H1 (cell line): ENCODE results near the gene ID2. TPM values are rescaled to one million over a fixed set of nuclear protein-coding genes. Genes with fewer than 3 reads are reported as not detected.

Source experiments
- polyA plus RNA-seq, 7 experiments: library from polyadenylated mRNA; depleted of rRNA in 3 of 7; stranded (reverse) in 5 of 7; unstranded in 2 of 7; fragments of >200 nt in 5 of 7; fragments of 200-250 nt in 2 of 7; gene quantifications; 1 replicate in 5 of 7; 2 replicates in 1 of 7; 4 replicates in 1 of 7; pipeline versions ENCODE4 v1.2.1 to v1.2.3, GENCODE V29; 2011 to 2013; ENCODE audit warnings: missing spikeins in 2 of 7, mixed read lengths in 2 of 7
- total RNA-seq: library from RNA; stranded (reverse); fragmentation: NEBNext Ultra II Directional; extraction: Animal tissue kit (Norgen Biotek cat#: 25700); gene quantifications from 2 replicates; pipeline ENCODE4 v1.2.1, GENCODE V29; 2021
- TF ChIP-seq, protein P1 (sequence below): fragments of 300-600 bp; sonication (generic); IDR thresholded peaks from 2 replicates; pipeline ENCODE4 v1.7.1; 2012; ENCODE audit warnings: low read length, moderate library complexity, mild to moderate bottlenecking, inconsistent platforms; ENCODE audit not compliant: insufficient replicate concordance

ID2 gene
- total and polyA plus RNA-seq, 2 of the 8 experiments (the other 6 are each of a cell fraction or from before 2014, with no cell fraction given): 36.7 to 214 TPM

DNA sequence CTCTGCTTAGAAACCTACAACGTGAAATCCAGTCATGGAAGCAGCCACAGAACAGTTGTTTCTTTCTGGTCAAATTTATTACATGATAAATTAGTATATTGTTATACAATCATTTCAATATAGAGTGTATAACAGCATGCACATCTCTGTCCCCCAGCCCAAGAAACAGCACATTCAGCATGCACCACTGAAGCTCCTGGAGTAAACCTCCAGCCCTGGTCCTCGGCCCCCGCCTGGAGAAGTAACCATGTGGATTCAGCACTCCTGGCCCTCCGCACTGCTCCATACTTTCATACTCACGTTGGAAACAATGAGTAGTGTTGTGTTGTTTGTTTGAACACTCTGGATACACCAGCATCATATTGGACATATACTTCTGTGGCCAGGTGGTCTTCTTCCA lies 15.3 kb upstream of the ID2 start (continued):
- TF ChIP-seq, protein P1, sequence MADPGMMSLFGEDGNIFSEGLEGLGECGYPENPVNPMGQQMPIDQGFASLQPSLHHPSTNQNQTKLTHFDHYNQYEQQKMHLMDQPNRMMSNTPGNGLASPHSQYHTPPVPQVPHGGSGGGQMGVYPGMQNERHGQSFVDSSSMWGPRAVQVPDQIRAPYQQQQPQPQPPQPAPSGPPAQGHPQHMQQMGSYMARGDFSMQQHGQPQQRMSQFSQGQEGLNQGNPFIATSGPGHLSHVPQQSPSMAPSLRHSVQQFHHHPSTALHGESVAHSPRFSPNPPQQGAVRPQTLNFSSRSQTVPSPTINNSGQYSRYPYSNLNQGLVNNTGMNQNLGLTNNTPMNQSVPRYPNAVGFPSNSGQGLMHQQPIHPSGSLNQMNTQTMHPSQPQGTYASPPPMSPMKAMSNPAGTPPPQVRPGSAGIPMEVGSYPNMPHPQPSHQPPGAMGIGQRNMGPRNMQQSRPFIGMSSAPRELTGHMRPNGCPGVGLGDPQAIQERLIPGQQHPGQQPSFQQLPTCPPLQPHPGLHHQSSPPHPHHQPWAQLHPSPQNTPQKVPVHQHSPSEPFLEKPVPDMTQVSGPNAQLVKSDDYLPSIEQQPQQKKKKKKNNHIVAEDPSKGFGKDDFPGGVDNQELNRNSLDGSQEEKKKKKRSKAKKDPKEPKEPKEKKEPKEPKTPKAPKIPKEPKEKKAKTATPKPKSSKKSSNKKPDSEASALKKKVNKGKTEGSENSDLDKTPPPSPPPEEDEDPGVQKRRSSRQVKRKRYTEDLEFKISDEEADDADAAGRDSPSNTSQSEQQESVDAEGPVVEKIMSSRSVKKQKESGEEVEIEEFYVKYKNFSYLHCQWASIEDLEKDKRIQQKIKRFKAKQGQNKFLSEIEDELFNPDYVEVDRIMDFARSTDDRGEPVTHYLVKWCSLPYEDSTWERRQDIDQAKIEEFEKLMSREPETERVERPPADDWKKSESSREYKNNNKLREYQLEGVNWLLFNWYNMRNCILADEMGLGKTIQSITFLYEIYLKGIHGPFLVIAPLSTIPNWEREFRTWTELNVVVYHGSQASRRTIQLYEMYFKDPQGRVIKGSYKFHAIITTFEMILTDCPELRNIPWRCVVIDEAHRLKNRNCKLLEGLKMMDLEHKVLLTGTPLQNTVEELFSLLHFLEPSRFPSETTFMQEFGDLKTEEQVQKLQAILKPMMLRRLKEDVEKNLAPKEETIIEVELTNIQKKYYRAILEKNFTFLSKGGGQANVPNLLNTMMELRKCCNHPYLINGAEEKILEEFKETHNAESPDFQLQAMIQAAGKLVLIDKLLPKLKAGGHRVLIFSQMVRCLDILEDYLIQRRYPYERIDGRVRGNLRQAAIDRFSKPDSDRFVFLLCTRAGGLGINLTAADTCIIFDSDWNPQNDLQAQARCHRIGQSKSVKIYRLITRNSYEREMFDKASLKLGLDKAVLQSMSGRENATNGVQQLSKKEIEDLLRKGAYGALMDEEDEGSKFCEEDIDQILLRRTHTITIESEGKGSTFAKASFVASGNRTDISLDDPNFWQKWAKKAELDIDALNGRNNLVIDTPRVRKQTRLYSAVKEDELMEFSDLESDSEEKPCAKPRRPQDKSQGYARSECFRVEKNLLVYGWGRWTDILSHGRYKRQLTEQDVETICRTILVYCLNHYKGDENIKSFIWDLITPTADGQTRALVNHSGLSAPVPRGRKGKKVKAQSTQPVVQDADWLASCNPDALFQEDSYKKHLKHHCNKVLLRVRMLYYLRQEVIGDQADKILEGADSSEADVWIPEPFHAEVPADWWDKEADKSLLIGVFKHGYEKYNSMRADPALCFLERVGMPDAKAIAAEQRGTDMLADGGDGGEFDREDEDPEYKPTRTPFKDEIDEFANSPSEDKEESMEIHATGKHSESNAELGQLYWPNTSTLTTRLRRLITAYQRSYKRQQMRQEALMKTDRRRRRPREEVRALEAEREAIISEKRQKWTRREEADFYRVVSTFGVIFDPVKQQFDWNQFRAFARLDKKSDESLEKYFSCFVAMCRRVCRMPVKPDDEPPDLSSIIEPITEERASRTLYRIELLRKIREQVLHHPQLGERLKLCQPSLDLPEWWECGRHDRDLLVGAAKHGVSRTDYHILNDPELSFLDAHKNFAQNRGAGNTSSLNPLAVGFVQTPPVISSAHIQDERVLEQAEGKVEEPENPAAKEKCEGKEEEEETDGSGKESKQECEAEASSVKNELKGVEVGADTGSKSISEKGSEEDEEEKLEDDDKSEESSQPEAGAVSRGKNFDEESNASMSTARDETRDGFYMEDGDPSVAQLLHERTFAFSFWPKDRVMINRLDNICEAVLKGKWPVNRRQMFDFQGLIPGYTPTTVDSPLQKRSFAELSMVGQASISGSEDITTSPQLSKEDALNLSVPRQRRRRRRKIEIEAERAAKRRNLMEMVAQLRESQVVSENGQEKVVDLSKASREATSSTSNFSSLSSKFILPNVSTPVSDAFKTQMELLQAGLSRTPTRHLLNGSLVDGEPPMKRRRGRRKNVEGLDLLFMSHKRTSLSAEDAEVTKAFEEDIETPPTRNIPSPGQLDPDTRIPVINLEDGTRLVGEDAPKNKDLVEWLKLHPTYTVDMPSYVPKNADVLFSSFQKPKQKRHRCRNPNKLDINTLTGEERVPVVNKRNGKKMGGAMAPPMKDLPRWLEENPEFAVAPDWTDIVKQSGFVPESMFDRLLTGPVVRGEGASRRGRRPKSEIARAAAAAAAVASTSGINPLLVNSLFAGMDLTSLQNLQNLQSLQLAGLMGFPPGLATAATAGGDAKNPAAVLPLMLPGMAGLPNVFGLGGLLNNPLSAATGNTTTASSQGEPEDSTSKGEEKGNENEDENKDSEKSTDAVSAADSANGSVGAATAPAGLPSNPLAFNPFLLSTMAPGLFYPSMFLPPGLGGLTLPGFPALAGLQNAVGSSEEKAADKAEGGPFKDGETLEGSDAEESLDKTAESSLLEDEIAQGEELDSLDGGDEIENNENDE: no peak
- TF ChIP-seq, all 59 proteins: peak for 0
